CD4-positive, alpha-beta T cell treated with Interferon alpha-2 for 1 hour (primary cell): ENCODE data around the gene TRPV6.

Experiments used
- DNase-seq, 2 donors: peaks; one replicate each; pipeline ENCODE4 v3.0.0-alpha.2; 2020 to 2022

TRPV6 gene

DNA sequence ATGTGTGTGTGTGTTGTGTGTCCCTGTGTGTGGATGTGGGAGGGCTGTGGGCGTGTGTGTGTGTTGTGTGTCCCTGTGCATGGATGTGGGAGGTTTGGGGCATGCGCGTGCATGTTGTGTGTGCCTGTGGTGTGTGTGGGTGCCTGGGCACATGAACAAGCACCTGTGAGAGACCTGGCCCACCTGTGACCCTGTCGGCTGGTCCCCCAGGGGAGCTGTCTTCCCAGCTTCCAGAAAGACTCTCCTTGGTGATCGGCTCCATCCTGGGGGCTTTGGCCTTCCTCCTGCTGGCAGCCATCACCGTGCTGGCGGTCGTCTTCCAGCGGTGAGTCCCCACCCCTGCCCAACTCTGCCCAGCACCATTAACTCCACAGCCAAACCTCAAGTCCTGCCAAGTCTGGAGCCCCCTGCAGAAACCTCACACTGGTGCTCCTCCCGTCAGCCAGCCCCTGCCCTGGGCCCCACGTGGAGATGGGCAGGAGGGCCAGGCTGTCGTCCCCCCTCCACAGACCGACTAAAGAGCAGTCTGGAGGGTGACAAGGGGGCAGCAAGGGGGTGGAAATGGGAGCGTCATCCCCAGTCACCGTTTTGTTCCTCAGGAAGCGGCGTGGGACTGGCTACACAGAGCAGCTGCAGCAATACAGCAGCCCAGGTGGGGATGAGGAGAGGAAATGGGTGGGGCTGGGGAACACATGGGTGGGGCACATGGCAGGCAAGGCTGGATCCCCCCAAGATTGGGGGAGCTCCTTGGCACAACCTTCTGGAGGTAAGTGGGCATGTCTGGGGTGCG, 18.0 kb downstream of the TRPV6 start:
- no peak for DNase-seq

DNA sequence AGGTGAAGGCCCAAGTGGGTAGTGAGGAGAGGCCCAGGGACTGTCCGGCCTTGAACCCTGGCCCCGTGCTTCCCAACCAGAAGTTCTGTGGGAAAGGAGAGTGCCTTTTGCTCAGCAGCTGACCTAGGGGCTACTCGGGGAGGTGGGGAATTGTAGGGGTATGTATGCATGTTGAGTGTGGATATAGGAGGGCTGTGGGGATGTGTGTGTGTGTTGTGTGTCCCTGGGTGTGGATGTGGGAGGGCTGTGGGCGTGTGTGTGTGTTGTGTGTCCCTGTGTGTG, 18.5 kb downstream of the TRPV6 start:
- no peak for DNase-seq

DNA sequence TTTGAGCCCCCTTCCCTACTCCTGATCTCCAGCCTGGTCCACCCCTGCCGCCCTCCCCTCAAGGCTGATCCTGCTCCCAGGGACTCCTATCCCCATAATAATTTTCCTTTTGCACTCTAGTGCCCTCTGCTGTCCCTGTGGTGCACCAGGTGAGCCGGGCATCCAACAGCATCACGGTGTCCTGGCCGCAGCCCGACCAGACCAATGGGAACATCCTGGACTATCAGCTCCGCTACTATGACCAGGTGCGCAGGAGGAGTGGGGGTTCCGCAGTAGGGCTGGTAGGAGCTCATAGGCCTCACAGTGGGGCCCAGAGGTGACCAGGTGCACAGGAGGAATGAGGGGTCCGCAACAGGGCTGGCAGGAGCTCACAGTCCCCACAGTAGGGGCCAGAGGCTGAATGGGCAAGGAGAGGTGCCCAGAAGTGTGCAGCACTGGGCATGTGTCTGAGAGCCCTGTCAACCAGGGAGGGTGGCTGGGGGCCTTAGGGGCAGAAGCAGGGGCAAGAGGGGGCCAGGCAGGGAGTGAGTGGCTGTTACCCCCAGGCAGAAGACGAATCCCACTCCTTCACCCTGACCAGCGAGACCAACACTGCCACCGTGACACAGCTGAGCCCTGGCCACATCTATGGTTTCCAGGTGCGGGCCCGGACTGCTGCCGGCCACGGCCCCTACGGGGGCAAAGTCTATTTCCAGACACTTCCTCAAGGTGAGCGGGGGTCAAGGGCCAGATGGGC, 19.0 kb downstream of the TRPV6 start:
- DNase-seq, result peak in 1 of 2 donors; percentile 33

DNA sequence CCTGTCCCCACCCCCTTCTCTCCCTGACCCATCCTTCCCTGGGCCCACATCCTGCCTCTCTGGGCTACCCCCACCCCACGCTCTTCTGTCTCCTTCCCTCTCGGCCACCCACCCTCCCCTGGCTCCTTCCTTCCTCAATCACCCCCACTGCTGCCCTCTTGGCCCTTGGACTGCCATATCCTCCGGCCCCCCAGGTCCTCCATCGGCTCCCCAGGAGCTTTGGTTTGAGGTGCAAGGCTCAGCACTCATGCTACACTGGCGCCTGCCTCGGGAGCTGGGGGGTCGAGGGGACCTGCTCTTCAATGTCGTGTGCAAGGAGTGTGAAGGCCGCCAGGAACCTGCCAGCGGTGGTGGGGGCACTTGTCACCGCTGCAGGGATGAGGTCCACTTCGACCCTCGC, 19.8 kb downstream of the TRPV6 start:
- DNase-seq, result no peak

DNA sequence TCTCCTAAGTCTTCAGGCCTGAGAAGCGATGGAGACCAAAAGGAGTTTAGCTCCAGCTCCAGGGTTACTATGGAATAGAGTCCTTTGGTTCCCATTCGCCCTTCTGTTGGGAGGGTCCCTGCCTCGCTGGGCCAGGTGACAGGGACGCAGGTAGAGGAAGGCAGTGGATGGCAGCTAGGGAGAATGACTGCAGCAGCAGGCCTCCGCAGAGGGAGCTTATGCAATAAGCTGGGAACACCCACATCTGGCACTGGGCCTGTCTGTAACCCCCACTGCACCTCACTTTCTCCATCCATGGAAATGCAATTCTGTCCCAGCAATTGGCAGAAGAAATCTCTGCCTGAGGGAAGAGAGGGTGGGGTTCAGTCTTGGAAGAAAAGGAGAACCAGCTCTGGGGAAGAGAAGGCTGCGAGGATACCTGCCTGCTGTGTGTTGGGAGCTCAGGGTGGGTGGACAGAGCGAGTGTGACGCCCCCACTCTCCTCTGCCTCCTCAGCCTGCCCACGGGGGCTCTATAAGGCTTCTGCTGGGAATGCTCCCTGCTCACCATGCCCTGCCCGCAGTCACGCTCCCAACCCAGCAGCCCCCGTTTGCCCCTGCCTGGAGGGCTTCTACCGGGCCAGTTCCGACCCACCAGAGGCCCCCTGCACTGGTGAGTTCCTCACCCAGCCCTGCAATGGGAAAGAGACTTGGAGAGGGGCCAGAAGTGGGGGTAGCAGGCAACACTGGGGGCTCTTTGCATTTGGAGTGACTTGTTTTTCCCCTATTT, 20.4 kb downstream of the TRPV6 start:
- no peak for DNase-seq

DNA sequence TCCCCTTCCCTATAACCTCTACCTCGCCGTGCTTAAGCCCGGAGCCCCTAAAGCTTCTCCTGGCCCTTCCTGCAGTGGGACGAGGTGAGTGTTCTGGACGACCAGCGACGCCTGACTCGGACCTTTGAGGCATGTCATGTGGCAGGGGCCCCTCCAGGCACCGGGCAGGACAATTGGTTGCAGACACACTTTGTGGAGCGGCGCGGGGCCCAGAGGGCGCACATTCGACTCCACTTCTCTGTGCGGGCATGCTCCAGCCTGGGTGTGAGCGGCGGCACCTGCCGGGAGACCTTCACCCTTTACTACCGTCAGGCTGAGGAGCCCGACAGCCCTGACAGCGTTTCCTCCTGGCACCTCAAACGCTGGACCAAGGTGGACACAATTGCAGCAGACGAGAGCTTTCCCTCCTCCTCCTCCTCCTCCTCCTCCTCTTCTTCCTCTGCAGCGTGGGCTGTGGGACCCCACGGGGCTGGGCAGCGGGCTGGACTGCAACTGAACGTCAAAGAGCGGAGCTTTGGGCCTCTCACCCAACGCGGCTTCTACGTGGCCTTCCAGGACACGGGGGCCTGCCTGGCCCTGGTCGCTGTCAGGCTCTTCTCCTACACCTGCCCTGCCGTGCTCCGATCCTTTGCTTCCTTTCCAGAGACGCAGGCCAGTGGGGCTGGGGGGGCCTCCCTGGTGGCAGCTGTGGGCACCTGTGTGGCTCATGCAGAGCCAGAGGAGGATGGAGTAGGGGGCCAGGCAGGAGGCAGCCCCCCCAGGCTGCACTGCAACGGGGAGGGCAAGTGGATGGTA, 21.5 kb downstream of the TRPV6 start:
- DNase-seq, result no peak

DNA sequence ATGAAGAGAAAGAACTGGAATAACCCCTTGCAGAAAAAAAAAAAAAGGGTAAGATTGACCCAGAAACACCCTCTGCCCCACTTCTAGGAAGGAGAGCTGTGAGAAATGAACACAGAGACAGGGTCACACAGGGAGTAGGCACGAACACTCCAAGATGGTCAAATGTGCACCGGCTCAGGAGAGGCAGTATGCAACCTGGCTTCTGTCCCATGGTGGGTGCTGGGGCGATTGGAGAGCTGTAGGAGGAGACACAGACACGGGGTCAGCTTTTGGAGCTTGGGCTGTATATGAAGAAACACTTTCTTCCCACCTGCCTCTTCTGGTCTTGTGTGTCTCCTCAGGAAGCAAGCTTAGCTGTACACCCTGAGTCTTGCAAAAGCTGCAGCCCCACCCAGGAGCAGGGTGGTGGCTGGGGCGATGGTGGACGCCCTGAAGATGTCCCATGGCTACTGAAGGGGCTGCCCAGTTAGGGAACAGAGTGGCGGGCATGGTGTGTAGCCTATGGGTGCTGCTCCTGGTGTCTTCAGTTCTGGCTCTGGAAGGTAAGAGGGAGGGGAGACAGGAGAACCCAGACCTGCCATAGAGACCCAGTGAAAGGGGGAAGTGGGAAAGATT, 22.7 kb downstream of the TRPV6 start:
- DNase-seq, result no peak

DNA sequence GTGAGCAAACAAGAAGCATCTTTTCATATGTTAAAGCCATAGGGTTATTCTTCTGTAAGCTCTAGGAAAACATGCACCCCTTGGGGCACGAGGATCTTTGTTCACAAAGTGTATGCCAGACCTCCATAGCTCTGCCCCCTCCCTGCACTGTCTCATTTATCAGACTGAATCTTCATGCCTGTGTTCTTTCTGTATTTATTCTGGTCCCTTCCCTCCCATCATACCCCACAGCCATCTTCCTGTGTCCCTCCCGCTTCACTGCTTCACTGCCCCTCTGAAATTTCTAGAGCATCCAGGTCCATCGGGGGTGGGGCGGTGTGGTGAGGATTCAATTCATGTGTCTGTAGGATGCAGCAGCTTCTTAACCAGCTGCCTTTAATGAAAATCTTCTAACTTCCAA, 23.2 kb downstream of the TRPV6 start:
- DNase-seq, result no peak

DNA sequence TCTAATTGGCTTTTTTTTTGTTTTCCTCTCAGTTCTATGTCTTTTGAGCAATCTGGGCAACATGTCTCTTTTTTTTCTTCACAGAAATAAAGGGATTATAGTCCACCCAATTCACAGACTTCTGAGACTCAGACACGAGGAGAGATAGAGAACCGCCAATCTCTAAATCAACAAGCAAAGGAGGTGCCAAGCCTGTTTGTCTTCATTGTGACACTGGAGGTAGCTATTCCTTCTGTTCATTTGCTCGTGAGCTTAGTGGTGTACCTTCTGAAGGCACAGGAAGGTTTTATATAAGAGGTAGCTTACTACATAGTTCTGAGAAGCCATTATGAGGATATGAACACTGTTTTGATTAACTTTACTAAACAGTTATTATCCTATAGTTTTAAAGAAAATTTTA, 24.6 kb downstream of the TRPV6 start:
- no peak for DNase-seq

DNA sequence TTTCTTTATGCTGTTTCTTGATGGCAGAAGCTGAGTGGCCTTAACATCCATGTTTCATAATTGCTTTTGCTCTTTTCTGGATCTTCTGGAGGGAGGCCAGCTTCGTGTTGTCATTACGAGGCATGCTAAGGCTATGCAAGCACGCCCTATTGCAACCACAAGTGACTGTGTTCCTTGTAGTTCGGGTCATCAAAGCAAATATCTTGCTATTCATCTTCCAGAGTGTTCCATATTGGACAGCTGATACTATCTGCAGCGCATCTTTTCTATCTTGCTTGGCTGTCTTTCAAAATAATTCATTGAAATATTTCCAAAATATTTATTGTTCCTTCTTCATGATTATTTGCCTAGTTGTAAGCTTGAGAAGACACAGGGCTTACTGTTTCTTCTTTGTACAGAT, 25.7 kb downstream of the TRPV6 start:
- DNase-seq, result no peak

DNA sequence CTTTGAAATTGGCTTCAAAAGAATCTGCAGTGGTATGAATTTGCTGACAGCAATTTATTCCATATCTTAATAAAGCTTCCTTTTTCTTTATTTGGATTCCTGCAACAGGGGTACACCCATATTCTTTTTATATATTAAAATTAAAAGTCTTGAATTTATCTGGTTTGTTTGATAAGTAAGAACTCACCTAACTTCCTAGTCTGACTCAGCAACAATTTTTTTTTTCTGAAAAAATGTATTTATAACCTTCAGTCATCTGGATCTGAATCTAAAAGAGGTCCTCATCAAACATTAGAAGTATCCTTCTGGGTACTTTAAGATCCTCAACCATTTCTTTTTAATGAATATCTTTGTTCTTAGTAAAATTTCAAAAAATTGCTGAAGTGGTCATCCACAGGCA, 26.1 kb downstream of the TRPV6 start:
- DNase-seq, result no peak

DNA sequence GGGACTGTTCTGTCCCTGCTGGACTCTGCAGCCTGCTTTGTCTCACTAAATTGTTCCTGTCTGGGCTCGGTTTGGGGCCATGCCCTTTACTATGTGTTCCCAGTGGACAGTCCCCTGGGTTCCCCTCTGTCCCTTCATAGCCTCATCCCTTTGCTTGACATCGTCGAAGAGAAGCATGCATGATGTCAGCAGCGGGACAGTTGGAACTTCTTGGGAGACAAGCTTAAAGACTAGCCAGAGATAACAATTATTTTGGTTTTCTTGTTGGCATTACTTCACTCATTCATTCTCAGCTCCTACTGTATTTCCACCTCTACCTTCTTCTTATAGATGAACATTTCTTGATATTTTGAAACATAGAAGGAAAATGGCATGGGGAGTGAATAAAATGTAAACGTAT, 27.9 kb downstream of the TRPV6 start:
- DNase-seq, result no peak

DNA sequence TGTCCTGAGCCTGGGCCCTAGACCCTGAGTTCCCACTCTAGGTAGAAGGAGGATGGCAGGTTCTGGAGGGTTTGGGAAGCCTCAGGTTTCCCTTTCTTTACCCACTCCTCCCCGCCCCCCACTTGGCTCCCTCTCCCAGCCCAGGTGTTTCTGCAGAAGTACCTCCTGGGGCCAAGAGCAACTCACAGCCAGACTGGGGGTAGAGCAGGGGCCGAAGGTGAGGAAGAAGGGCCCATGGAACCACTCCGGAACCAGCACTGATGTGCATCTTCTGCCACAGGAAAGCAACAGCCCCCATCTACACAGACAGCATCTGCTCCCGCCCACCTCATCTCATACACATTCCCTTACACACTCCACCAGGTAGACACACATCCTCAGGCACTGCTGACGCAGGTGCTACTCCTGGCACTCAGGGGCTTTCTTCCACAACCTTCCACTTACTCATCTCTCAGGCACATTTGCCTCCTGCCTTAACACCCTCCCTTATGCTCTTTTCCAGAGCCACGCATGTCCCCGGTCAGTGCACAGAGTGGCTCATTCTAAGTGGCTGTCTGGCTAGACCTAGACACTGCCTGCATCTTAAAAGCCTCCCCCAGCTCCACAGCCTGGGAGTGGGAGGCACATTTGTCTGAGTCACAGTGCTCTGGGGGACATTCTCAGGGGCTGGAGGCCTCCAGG, 28.8 kb downstream of the TRPV6 start:
- no peak for DNase-seq

DNA sequence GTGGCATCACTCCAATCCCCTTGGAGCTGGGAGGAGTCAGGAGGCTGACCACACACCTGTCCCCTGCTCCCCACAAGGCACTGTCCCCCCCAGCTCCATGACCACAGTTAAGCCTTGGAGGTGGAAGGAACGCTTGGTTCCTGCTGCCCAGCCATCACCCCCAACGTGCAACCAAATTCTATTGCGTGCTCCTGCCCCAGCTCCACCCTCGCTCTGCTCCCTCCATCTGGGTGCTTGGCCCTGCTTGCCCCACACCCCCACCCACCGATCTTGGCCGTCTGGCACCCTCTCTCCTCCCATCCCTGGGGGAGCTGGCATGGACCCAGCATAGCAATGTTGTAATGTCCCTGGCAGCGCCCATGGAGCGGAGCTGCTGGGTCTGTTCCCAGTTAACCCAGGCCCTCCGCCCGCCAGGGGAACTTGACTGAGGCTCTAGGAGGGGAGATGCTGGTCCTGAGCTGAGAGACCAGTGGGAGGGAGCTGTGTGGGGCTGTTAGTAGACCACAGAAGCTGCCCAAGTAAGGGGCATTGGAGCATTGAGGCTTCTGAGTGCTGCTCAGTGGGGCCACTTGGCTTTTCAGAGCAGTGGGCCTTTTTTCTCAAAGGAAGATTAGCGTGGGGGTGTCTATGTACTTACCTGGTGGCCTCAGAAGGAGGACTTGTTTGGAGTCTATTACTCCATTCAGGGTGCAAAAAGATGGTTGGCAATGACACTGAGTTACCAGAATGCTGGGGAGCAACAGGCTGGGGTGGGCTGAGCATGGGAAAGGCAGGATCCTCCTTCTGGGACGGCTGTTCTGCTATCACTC, 29.6 kb downstream of the TRPV6 start:
- no peak for DNase-seq

DNA sequence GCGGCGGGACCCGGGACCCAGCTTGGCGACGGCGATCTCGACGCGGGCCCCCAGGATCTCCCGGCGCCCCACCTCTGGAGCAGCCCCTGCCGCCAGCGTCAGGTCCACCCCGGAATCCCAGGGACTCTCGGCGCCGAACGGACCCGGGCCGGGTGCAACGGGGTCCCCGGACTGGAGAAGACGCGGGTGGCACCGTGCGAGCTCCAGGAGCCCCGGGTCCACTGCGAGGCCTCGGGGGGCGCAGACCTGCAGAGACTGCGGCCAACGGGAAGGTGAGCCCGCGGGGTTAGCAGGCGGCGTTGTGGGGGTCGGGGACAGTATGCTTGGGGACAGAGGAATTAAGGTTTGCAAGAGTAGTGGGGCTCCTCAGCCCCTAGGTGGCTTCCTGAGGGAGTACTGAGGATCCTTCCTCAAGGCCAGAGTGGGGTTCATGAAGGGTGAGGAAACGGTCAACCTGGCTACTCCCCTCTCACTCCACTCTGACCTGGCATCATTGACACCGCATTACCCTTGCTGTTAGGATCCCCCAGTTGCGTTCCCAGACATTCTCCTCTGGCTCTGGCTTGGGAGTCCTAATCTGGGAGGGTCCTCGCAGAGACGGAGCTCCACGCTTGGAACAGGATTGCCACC, 30.3 kb downstream of the TRPV6 start:
- no peak for DNase-seq

DNA sequence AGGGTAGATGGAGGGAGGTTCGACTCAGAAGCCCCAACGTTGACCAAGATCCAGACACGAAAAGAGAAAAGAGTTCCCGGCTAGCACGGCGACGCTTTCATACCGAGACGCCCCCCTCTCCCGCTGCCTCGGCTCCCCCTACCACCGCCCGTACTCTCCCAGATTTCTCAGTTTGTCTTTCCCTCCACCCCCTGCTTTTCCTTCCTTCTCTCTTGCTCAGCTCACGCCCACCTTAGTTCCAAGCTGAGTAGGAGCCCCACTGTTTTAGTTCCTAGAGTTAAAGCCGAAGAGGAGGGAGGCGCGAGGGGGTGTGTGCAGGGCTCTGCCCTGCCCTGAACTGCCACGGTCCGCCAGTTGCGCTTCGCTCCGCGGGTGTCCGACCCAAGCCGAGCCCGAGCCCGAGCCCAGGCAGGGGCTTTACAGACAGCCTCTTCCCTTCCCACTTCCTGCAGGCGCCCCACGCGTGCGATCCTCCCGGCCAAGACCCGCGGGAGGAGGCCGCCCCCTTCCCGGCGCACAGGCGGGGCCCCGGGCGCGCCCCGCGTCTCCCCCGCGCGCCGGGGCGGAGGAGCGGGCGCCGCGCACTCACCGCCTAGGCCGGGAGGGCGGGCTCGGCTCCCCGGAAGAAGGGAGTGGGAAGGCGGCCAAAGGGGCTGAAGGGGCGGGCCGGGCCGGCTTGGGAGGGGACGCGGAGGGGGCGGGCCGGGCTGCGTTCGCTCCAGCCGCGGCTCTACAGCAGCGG, 31.0 kb downstream of the TRPV6 start, which contains the start of gene EPHB6:
Gene EPHB6, plus strand, starts transcription at position 705 of the 742 bp plus-strand sequence. CDS start 8,152 bp downstream, outside the sequence.
- DNase-seq, result peak; percentile 39 to 63

DNA sequence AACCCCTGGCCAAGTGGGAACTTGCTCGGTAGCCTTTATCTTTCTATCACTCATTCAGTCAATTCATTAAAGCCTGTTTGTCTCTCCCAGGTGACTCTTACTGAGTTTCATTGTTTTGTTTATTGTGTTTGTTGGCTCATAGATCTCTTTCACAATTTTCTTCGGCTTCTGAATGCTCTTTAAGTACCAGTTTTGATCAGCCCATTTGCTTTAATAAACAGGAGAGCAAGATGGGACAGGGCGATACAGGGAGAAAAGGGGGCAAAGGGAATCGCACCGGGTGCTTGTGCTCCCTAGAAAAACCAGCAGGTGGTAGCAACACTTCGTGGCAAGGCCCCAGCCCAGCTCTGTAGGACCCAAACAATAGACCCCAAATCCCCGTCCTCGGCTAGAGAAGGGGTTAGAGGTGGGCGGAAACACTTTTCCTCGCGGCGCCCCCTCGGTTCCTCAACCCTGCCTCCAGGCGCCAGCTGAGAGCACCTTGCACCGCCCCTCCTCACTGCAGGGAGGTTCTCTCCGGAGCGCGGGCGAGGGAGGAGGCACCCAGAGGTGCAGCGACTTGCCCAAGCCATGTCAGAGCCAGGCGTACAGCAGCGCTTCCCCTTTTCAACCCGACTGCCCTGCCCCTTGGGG, 31.7 kb downstream of the TRPV6 start:
- peak; percentile 68 to 69 for DNase-seq

DNA sequence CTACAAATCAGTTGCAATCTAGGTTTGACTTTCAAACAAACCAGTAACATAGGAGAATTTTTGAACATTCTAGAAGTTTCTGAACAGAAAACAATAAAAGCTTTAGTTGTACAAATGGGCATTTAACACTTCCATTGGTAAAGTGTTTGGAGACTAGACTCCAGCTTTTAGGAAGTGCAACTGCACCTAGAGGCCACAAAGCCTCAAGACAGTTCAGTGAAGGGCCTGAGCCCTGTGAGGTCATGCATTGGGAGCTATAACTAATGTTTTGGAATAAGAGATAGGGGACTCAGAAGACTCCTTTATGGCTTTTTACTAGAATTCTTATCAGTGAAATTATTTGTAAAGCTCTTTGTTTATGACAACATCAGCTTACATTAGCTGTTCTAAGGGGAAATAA, 33.6 kb downstream of the TRPV6 start:
- DNase-seq, result no peak

DNA sequence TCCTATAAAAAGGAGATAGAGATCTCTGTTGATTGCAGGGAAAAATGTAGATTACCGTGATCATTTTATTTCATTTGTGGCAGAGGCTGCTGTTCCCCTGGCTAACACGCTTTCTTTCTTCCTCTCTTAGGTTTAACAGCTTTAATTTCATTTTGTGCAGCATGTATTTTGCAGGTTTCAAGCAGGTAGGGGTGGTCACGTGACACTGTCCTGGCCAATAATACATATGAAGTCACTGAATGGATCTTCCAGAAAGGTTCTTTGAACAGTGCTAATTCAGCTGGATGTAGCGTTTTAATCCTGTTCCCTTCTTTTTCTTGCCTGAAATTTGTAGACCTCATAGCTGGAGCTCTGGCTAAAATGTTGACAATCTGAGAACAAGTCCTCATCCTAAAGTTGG, 34.3 kb downstream of the TRPV6 start:
- no peak for DNase-seq
